CD4-positive, alpha-beta memory T cell (primary cell): Measurements from ENCODE around the gene EMILIN1. TPM values are rescaled to one million over a fixed set of nuclear protein-coding genes. Genes with fewer than 3 reads are reported as not detected.
A peak's percentile ranks its signal among the peaks of the same experiment; 100 is the strongest.

Experiments
- CTCF ChIA-PET: fragments of 350-600 bp; sonication (Branson Sonifier 250); formaldehyde crosslinking; loops from one replicate; lab custom pipeline; 2021; ENCODE audit warnings: inconsistent platforms; ENCODE audit not compliant: partially characterized antibody; lab: Charles Lee
- POLR2A ChIA-PET: fragments of 350-600 bp; sonication (Branson Sonifier 250); formaldehyde crosslinking; loops from one replicate; lab custom pipeline; 2021; ENCODE audit not compliant: partially characterized antibody; lab: Charles Lee
- DNase-seq, 5 donors: peaks; one replicate each; pipeline versions ENCODE4 v3.0.0 to v3.0.0-alpha.2; 2020 to 2022; ENCODE audit warnings: mixed read lengths in 1 of 5
- H3K27ac ChIP-seq: one replicate; pipeline ENCODE4 v1.7.0; 2013; ENCODE audit warnings: low read depth, low read length
- H3K27me3 ChIP-seq: 2 replicates; pipeline ENCODE4 v1.7.0; 2013; ENCODE audit warnings: mild to moderate bottlenecking, low read length, moderate library complexity; ENCODE audit not compliant: insufficient read depth
- H3K36me3 ChIP-seq: 2 replicates; pipeline ENCODE4 v1.7.0; 2013; ENCODE audit warnings: mild to moderate bottlenecking, low read length, moderate library complexity; ENCODE audit not compliant: insufficient read depth
- H3K4me1 ChIP-seq: 2 replicates; pipeline ENCODE4 v1.7.0; 2013; ENCODE audit warnings: mild to moderate bottlenecking, low read length, moderate library complexity; ENCODE audit not compliant: insufficient read depth
- H3K4me3 ChIP-seq, 2 donors: one replicate each; pipeline ENCODE4 v1.7.0; 2013; ENCODE audit warnings: low read length in 2 of 2, mild to moderate bottlenecking in 1 of 2
- H3K9me3 ChIP-seq, 2 donors: one replicate each; pipeline ENCODE4 v1.7.0; 2013; ENCODE audit warnings: low read length in 2 of 2, control low read depth in 1 of 2; ENCODE audit not compliant: control insufficient read depth in 1 of 2
- H3K27ac Mint-ChIP-seq, 7 donors: one replicate each; pipeline ENCODE4 v1.8.0; 2020 to 2021; ENCODE audit warnings: mixed read lengths in 7 of 7, mild to moderate bottlenecking in 6 of 7, inconsistent platforms in 3 of 7, moderate library complexity in 3 of 7
- H3K27me3 Mint-ChIP-seq, 2 donors: one replicate each; pipeline ENCODE4 v1.8.0; 2020 to 2021; ENCODE audit warnings: mixed read lengths in 2 of 2
- H3K36me3 Mint-ChIP-seq, 2 donors: one replicate each; pipeline ENCODE4 v1.8.0; 2020 to 2021; ENCODE audit warnings: mixed read lengths in 2 of 2, inconsistent platforms in 1 of 2, mild to moderate bottlenecking in 1 of 2
- H3K4me1 Mint-ChIP-seq, 4 donors: one replicate each; pipeline ENCODE4 v1.8.0; 2020 to 2021; ENCODE audit warnings: mixed read lengths in 4 of 4, mild to moderate bottlenecking in 1 of 4
- H3K4me3 Mint-ChIP-seq, 8 donors: one replicate each; pipeline ENCODE4 v1.8.0; 2020 to 2021; ENCODE audit warnings: mixed read lengths in 8 of 8, mild to moderate bottlenecking in 7 of 8, moderate library complexity in 6 of 8, inconsistent platforms in 3 of 8
- H3K9me3 Mint-ChIP-seq, 8 donors: one replicate each; pipeline ENCODE4 v1.8.0; 2020 to 2021; ENCODE audit warnings: mixed read lengths in 8 of 8, mild to moderate bottlenecking in 5 of 8, inconsistent platforms in 3 of 8, moderate library complexity in 1 of 8
- intact Hi-C: fragments of 100-400 bp; cut with micrococcal nuclease; formaldehyde crosslinking; loops from one replicate; pipeline ENCODE4 v1.15.1; 2023
- polyA plus RNA-seq, 2 donors: library from polyadenylated mRNA; unstranded; fragments of 300-500 nt; fragmentation: Illumina TruSeq; gene quantifications; one replicate each; pipeline ENCODE4 v1.2.3, GENCODE V29; 2021
- total RNA-seq, 2 experiments: library from RNA; stranded (reverse); gene quantifications; one replicate each; pipeline ENCODE4 v1.2.3, GENCODE V29; 2021

Gene EMILIN1
- total and polyA plus RNA-seq, 4 experiments from 2014 or later, result 0.33 to 0.81 (median 0.51) TPM

- H3K27ac ChIP-seq, result no peak overlapping the region
- intact Hi-C loops, result no loop called here
- Mint-ChIP-seq H3K4me3 (peak overlapping the region in 1 of 8 donors; percentile 5), H3K4me1 (peaks cover 31 to 60% (median 47%) of the 10 kb centered on the region in 4 donors), H3K27ac (peak overlapping the region in 3 of 7 donors; percentile 4 to 68 (median 60)), H3K9me3 (no peaks in the 10 kb centered on the region), H3K36me3 (no peaks in the 10 kb centered on the region), H3K27me3 (peaks cover 0 to 2% of the 10 kb centered on the region in 2 donors)
- H3K36me3 ChIP-seq, result no peaks in the 10 kb centered on the region
- no peaks in the 10 kb centered on the region for H3K9me3 ChIP-seq
- ChIA-PET CTCF (interaction anchor here (0.7 kb wide), 1 partner anchor 204 kb away, joined by 3 read pairs; no protein-coding TSS in a partner anchor), POLR2A (interaction anchor here (18.9 kb wide), 1 partner anchor 22 kb away, joined by 402 read pairs; the partner anchor contains the start of gene AGBL5)
- DNase-seq, result no peak
- H3K27me3 ChIP-seq, result no peaks in the 10 kb centered on the region
- peaks cover 52% of the 10 kb centered on the region for H3K4me1 ChIP-seq
- H3K4me3 ChIP-seq, result no peak overlapping the region
Measured at GRCh38 chr2:27077231-27077630, 1.2 kb upstream of the EMILIN1 start.

GRCh38 chr2:27079233-27080139 is 1.1 kb downstream of the EMILIN1 start:
- Histone ChIP-seq H3K4me1 (peaks cover 39% of the 10 kb centered on the region), H3K9me3 (no peaks in the 10 kb centered on the region), H3K27me3 (no peaks in the 10 kb centered on the region), H3K4me3 (no peak overlapping the region), H3K27ac (no peak overlapping the region), H3K36me3 (no peaks in the 10 kb centered on the region)
- Mint-ChIP-seq H3K27ac (peak overlapping the region in 1 of 7 donors; percentile 89), H3K36me3 (no peaks in the 10 kb centered on the region), H3K4me3 (no peak overlapping the region), H3K9me3 (no peaks in the 10 kb centered on the region), H3K4me1 (peaks cover 23 to 43% (median 36%) of the 10 kb centered on the region in 4 donors), H3K27me3 (peaks cover 0 to 2% of the 10 kb centered on the region in 2 donors)
- intact Hi-C loops, result loop anchor here (2.0 kb wide), 1 partner anchor 291 kb away; the partner anchor contains the start of genes EIF2B4 and SNX17
- DNase-seq, result no peak
- POLR2A ChIA-PET, result interaction anchor here (1.0 to 18.9 kb wide), 4 partner anchors 8 to 55 kb away, joined by 3 to 402 read pairs (median 95); partner anchors contain the start of genes AGBL5, OST4 and PREB
- CTCF ChIA-PET, result no interaction called here

DNA sequence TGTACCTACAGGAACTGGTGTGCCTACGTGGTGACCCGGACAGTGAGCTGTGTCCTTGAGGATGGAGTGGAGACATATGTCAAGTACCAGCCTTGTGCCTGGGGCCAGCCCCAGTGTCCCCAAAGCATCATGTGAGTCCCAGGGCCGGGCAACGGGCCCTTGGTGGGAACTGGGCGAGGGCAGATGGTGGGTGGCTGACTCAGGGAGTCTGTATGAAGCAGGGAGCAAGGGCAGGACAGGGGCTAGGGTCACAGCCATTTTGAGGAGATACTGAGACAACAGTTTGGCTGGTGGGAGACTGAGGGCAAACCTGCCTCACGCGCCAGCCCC is 1.7 kb downstream of the EMILIN1 start:
- Histone ChIP-seq H3K9me3 (no peaks in the 10 kb centered on the region), H3K36me3 (no peaks in the 10 kb centered on the region), H3K4me3 (no peak overlapping the region), H3K27me3 (no peaks in the 10 kb centered on the region), H3K27ac (no peak overlapping the region), H3K4me1 (peaks cover 37% of the 10 kb centered on the region)
- Mint-ChIP-seq H3K27me3 (peaks cover 0 to 2% of the 10 kb centered on the region in 2 donors), H3K9me3 (no peaks in the 10 kb centered on the region), H3K27ac (peak overlapping the region in 3 of 7 donors; percentile 60 to 89 (median 70)), H3K36me3 (no peaks in the 10 kb centered on the region), H3K4me1 (peaks cover 17 to 42% (median 33%) of the 10 kb centered on the region in 4 donors), H3K4me3 (peak overlapping the region in 1 of 8 donors; percentile 43)
- CTCF ChIA-PET, result no interaction called here
- no peak for DNase-seq
- intact Hi-C loops, result loop anchor here (2.0 kb wide), 1 partner anchor 291 kb away; the partner anchor contains the start of genes EIF2B4 and SNX17
- POLR2A ChIA-PET, result interaction anchor here (2.6 to 18.9 kb wide), 3 partner anchors 9 to 47 kb away, joined by 10 to 402 read pairs (median 187); partner anchors contain the start of genes AGBL5, OST4 and TMEM214

- no peaks in the 10 kb centered on the region for H3K27me3 ChIP-seq
- peak overlapping the region in 5 of 7 donors; percentile 89 to 99 (median 98) for H3K27ac Mint-ChIP-seq
Measured at GRCh38 chr2:27080603-27080936, 2.2 kb downstream of the EMILIN1 start.

GRCh38 chr2:27081984-27082772 is 3.8 kb downstream of the EMILIN1 start:
- Histone ChIP-seq H3K27ac (peak overlapping the region; percentile 54), H3K4me1 (peaks cover 38% of the 10 kb centered on the region), H3K36me3 (no peaks in the 10 kb centered on the region), H3K9me3 (no peaks in the 10 kb centered on the region), H3K27me3 (no peaks in the 10 kb centered on the region), H3K4me3 (peak overlapping the region in 1 of 2 donors; percentile 45)
- DNase-seq, result no peak
- intact Hi-C loops, result loop anchor here (1.0 to 2.0 kb wide), 4 partner anchors 11 to 289 kb away; partner anchors contain the start of genes AGBL5, EIF2B4, OST4 and SNX17
- Mint-ChIP-seq H3K4me3 (peak overlapping the region in 3 of 8 donors; percentile 82 to 84 (median 83)), H3K27me3 (peaks cover 0 to 2% of the 10 kb centered on the region in 2 donors), H3K36me3 (peaks cover 0 to 2% of the 10 kb centered on the region in 2 donors), H3K27ac (peak overlapping the region in 3 of 7 donors; percentile 89 to 97 (median 96)), H3K4me1 (peaks cover 17 to 41% (median 27%) of the 10 kb centered on the region in 4 donors), H3K9me3 (no peaks in the 10 kb centered on the region)
- POLR2A ChIA-PET, result interaction anchor here (0.6 to 18.9 kb wide), 10 partner anchors 11 to 346 kb away, joined by 4 to 402 read pairs (median 6); partner anchors contain the start of genes AGBL5, ATRAID, NRBP1 and OST4
- CTCF ChIA-PET, result interaction anchor here (1.2 to 8.4 kb wide), 4 partner anchors 9 to 120 kb away, joined by 4 to 46 read pairs (median 6); partner anchors contain the start of genes AGBL5 and OST4

More at GRCh38 chr2:27080603-27080936, 2.2 kb downstream of the EMILIN1 start:
- peaks cover 0 to 2% of the 10 kb centered on the region in 2 donors for H3K27me3 Mint-ChIP-seq
- no peaks in the 10 kb centered on the region for H3K36me3 ChIP-seq
- H3K4me1 Mint-ChIP-seq, result peaks cover 17 to 42% (median 32%) of the 10 kb centered on the region in 4 donors
- peaks cover 37% of the 10 kb centered on the region for H3K4me1 ChIP-seq
- peak overlapping the region in 1 of 8 donors; percentile 80 for H3K4me3 Mint-ChIP-seq
- intact Hi-C loops, result loop anchor here (2.0 kb wide), 1 partner anchor 290 kb away; the partner anchor contains the start of genes EIF2B4 and SNX17
- no peak overlapping the region for H3K4me3 ChIP-seq
- no peak for DNase-seq
- CTCF ChIA-PET, result interaction anchor here (1.0 to 8.4 kb wide), 3 partner anchors 8 to 118 kb away, joined by 4 to 46 read pairs (median 5); partner anchors contain the start of gene OST4
- H3K36me3 Mint-ChIP-seq, result no peaks in the 10 kb centered on the region
- no peaks in the 10 kb centered on the region for H3K9me3 Mint-ChIP-seq
- H3K27ac ChIP-seq, result peak overlapping the region; percentile 54
- POLR2A ChIA-PET, result interaction anchor here (0.9 to 18.9 kb wide), 6 partner anchors 9 to 131 kb away, joined by 3 to 402 read pairs (median 9); partner anchors contain the start of genes AGBL5, ATRAID, OST4 and SLC5A6
- H3K9me3 ChIP-seq, result no peaks in the 10 kb centered on the region

DNA sequence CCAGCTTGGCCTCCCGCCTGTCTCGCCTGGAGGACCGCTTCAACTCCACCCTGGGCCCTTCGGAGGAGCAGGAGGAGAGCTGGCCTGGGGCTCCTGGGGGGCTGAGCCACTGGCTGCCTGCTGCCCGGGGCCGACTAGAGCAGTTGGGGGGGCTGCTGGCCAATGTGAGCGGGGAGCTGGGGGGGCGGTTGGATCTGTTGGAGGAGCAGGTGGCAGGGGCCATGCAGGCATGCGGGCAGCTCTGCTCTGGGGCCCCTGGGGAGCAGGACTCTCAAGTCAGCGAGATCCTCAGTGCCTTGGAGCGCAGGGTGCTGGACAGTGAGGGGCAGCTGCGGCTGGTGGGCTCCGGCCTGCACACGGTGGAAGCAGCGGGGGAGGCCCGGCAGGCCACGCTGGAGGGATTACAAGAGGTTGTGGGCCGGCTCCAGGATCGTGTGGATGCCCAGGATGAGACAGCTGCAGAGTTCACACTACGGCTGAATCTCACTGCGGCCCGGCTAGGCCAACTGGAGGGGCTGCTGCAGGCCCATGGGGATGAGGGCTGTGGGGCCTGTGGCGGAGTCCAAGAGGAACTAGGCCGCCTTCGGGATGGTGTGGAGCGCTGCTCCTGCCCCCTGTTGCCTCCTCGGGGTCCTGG is 4.5 kb downstream of the EMILIN1 start:
- no peak overlapping the region for H3K27ac Mint-ChIP-seq
- H3K36me3 Mint-ChIP-seq, result peaks cover 0 to 2% of the 10 kb centered on the region in 2 donors
- ChIA-PET POLR2A (interaction anchor here (0.6 to 18.9 kb wide), 7 partner anchors 11 to 346 kb away, joined by 3 to 402 read pairs (median 5); partner anchors contain the start of genes AGBL5, ATRAID, NRBP1 and OST4), CTCF (interaction anchor here (1.5 to 8.4 kb wide), 3 partner anchors 10 to 32 kb away, joined by 5 to 46 read pairs (median 7); partner anchors contain the start of genes AGBL5 and OST4)
- peaks cover 0 to under 1% of the 10 kb centered on the region in 2 donors for H3K27me3 Mint-ChIP-seq
- H3K9me3 ChIP-seq, result no peaks in the 10 kb centered on the region
- H3K27me3 ChIP-seq, result no peaks in the 10 kb centered on the region
- H3K4me3 ChIP-seq, result no peak overlapping the region
- no peak for DNase-seq
- no peaks in the 10 kb centered on the region for H3K36me3 ChIP-seq
- H3K4me1 ChIP-seq, result peaks cover 41% of the 10 kb centered on the region
- no peaks in the 10 kb centered on the region for H3K9me3 Mint-ChIP-seq
- intact Hi-C loops, result no loop called here
- H3K4me3 Mint-ChIP-seq, result no peak overlapping the region
- H3K27ac ChIP-seq, result no peak overlapping the region
- H3K4me1 Mint-ChIP-seq, result peaks cover 17 to 45% (median 31%) of the 10 kb centered on the region in 4 donors
